GM20431 (cell line): ENCODE results near the gene COX17.

Experiments
- in situ Hi-C: fragments of 300-500 bp; cut with MseI, MboI; formaldehyde crosslinking; loops from one replicate; pipeline ENCODE4 v1.15.0; 2020; ENCODE audit warnings: low sequenced_read_pairs; ENCODE audit not compliant: unreplicated experiment

The COX17 gene

GRCh38 chr3:119676771-119677640 is at the start of gene COX17:
Gene COX17, minus strand, starts transcription at chr3:119677406. Its CDS starts 96 bp downstream, at chr3:119677310.
- in situ Hi-C loops = loop anchor here (25.0 kb wide), 2 partner anchors 390 to 790 kb away; partner anchors contain the start of gene ARHGAP31

GRCh38 chr3:119726909-119727308 is 49.7 kb upstream of the COX17 start:
- in situ Hi-C loops = no loop called here

- in situ Hi-C loops = no loop called here
Measured at GRCh38 chr3:119723022-119723421, 45.8 kb upstream of the COX17 start.

GRCh38 chr3:119717520-119717919 is 40.3 kb upstream of the COX17 start:
- in situ Hi-C loops = no loop called here

- in situ Hi-C loops = no loop called here
Measured at GRCh38 chr3:119716998-119717397, 39.8 kb upstream of the COX17 start.

GRCh38 chr3:119715105-119715504 is 37.9 kb upstream of the COX17 start:
- in situ Hi-C loops = no loop called here

GRCh38 chr3:119703820-119704531 is 26.8 kb upstream of the COX17 start:
- in situ Hi-C loops = no loop called here

- in situ Hi-C loops = no loop called here
Measured at GRCh38 chr3:119702530-119703527, 25.6 kb upstream of the COX17 start, which contains the start of gene CFAP91. Gene CFAP91, plus strand, starts transcription at chr3:119703022. Its CDS starts 77 bp downstream, at chr3:119703099.

- in situ Hi-C loops = no loop called here
Measured at GRCh38 chr3:119700920-119701734, 23.9 kb upstream of the COX17 start.

GRCh38 chr3:119700269-119700919 is 23.2 kb upstream of the COX17 start:
- in situ Hi-C loops = no loop called here

GRCh38 chr3:119697394-119697793 is 20.2 kb upstream of the COX17 start:
- in situ Hi-C loops = loop anchor here (25.0 kb wide), 2 partner anchors 410 to 810 kb away; partner anchors contain the start of gene ARHGAP31

- in situ Hi-C loops = loop anchor here (25.0 kb wide), 2 partner anchors 408 to 808 kb away; partner anchors contain the start of gene ARHGAP31
Measured at GRCh38 chr3:119695480-119695879, 18.3 kb upstream of the COX17 start.

GRCh38 chr3:119690043-119690656 is 12.9 kb upstream of the COX17 start:
- in situ Hi-C loops = loop anchor here (25.0 kb wide), 2 partner anchors 403 to 803 kb away; partner anchors contain the start of gene ARHGAP31

- in situ Hi-C loops = loop anchor here (25.0 kb wide), 2 partner anchors 396 to 796 kb away; partner anchors contain the start of gene ARHGAP31
Measured at GRCh38 chr3:119683421-119683820, 6.2 kb upstream of the COX17 start.

GRCh38 chr3:119681279-119681678 is 4.1 kb upstream of the COX17 start:
- in situ Hi-C loops = loop anchor here (25.0 kb wide), 2 partner anchors 394 to 794 kb away; partner anchors contain the start of gene ARHGAP31

GRCh38 chr3:119679874-119680273 is 2.7 kb upstream of the COX17 start:
- in situ Hi-C loops = loop anchor here (25.0 kb wide), 2 partner anchors 393 to 793 kb away; partner anchors contain the start of gene ARHGAP31

- in situ Hi-C loops = loop anchor here (25.0 kb wide), 2 partner anchors 391 to 791 kb away; partner anchors contain the start of gene ARHGAP31
Measured at GRCh38 chr3:119678209-119678608, 1.0 kb upstream of the COX17 start.

GRCh38 chr3:119677641-119677934 is 382 bp upstream of the COX17 start:
- in situ Hi-C loops = loop anchor here (25.0 kb wide), 2 partner anchors 390 to 790 kb away; partner anchors contain the start of gene ARHGAP31
